ENCODE data around the gene CD59. TPM values are rescaled to one million over a fixed set of nuclear protein-coding genes. Genes with fewer than 3 reads are reported as not detected.

CD59 gene
- total and polyA plus RNA-seq, 9 of the 15 experiments (the other 6 are each of a cell fraction or from before 2014, with no cell fraction given) = 38.1 to 338 (median 173) TPM

- intact Hi-C loops (cut with micrococcal nuclease) (no loop called here), in situ Hi-C loops (cut with MboI) (no loop called here)
- ATAC-seq (no peak), FAIRE-seq (no peak), DNase-seq (ENCODE audit: extremely low read depth in 1 of 4, low spot score in 3 of 4) (no peak)
- POLR2A ChIA-PET = interaction anchor here (1.2 to 1.5 kb wide), 2 partner anchors 17 to 23 kb away, joined by 3 read pairs; partner anchors contain the start of gene CD59
- no peak overlapping the region for H2AFZ ChIP-seq (ENCODE audit: low read depth, low read length)
- CTCF ChIA-PET (ENCODE audit: low intra/inter-chr PET ratio) = no interaction called here
- H3K4me1 ChIP-seq (replicated peaks in 1 of 2; ENCODE audit: control insufficient read depth in 2 of 2, insufficient read depth in 2 of 2, low read length in 2 of 2) = peaks cover 23 to 26% of the 10 kb centered on the region in 2 experiments
- no peak overlapping the region for H3K27ac ChIP-seq (ENCODE audit: extremely low read depth, low read depth, low read length)
- BruUV-seq (replicated peaks) = no TSS peak
- peaks cover 10% of the 10 kb centered on the region for H3K9me1 ChIP-seq (ENCODE audit: control insufficient read depth, insufficient read depth, low read length)
- H3K9ac ChIP-seq (ENCODE audit: insufficient read depth in 1 of 2, low read depth in 2 of 2, low read length in 2 of 2) = no peak overlapping the region
- H3K79me2 ChIP-seq (ENCODE audit: control insufficient read depth, insufficient read depth, low read length) = peaks cover 40% of the 10 kb centered on the region
- H4K20me1 ChIP-seq (replicated peaks; ENCODE audit: control insufficient read depth, insufficient read depth, low read length) = peaks cover 29% of the 10 kb centered on the region
- no peaks in the 10 kb centered on the region for H3K9me3 ChIP-seq (replicated peaks; ENCODE audit: control insufficient read depth, insufficient read depth, low read depth, low read length)
- peaks cover 73% of the 10 kb centered on the region for H3K36me3 ChIP-seq (ENCODE audit: control insufficient read depth, insufficient read depth, low read length)
- no peak overlapping the region for H3K4me3 ChIP-seq
- H3K27me3 ChIP-seq (ENCODE audit: control insufficient read depth in 2 of 2, insufficient read depth in 2 of 2, low read length in 2 of 2) = no peaks in the 10 kb centered on the region
- no peak overlapping the region for H3K4me2 ChIP-seq (ENCODE audit: insufficient read depth, low read length)
- WGBS (ENCODE audit: insufficient coverage, low coverage, missing lambda C conversion rate) = 82% methylated on average over 5 of the region's 5 CpGs
- TF ChIP-seq ZNF639 (CRISPR knock-in tag; conservative IDR thresholded peaks at IDR 0.05 in 1 of 2, IDR thresholded peaks at IDR 0.05 in 1 of 2) (no peak), FOXK1 (CRISPR knock-in tag; IDR thresholded peaks at IDR 0.05; ENCODE audit: borderline replicate concordance) (no peak), ZBTB34 (CRISPR knock-in tag; IDR thresholded peaks at IDR 0.05) (no peak), ZNF146 (CRISPR knock-in tag; IDR thresholded peaks at IDR 0.05; ENCODE audit: unreplicated experiment) (no peak), SP1 (CRISPR knock-in tag; IDR thresholded peaks at IDR 0.05) (no peak), RAD21 (CRISPR knock-in tag; conservative IDR thresholded peaks at IDR 0.05 in 1 of 2, IDR thresholded peaks at IDR 0.05 in 1 of 2) (no peak)
Measured at GRCh38 chr11:33719587-33719986, 16.6 kb downstream of the CD59 start.

Measured in K562 (cell line).